Sciatic nerve (tissue), 2 donors: ENCODE results near the gene NCOA5. TPM values are rescaled to one million over a fixed set of nuclear protein-coding genes. Genes with fewer than 3 reads are reported as not detected.

Experiments used
- ATAC-seq: fragments of 200-7000 bp; cut with Tn5 transposase; one replicate; pipeline ENCODE4 v1.9.1; 2020; ENCODE audit warnings: mild to moderate bottlenecking, moderate library complexity
- DNase-seq: peaks from one replicate; pipeline ENCODE4 v3.0.0-alpha.2; 2020; ENCODE audit warnings: low spot score
- intact Hi-C: fragments of 100-400 bp; cut with DNase I; formaldehyde crosslinking; loops from one replicate; pipeline ENCODE4 v1.14.2; 2022
- total RNA-seq: library from RNA; stranded (reverse); fragmentation: NEBNext Ultra II Directional; extraction: Animal tissue kit (Norgen Biotek cat#: 25700); gene quantifications from one replicate; pipeline ENCODE4 v1.2.1, GENCODE V29; 2021
- donor health status: DM: no; HTN: no; CAD: no.
- donor health status: DM: no; HTN: no; CAD: no.

Gene NCOA5
- total RNA-seq, 1 donor from 2014 or later = 27.4 TPM

DNA sequence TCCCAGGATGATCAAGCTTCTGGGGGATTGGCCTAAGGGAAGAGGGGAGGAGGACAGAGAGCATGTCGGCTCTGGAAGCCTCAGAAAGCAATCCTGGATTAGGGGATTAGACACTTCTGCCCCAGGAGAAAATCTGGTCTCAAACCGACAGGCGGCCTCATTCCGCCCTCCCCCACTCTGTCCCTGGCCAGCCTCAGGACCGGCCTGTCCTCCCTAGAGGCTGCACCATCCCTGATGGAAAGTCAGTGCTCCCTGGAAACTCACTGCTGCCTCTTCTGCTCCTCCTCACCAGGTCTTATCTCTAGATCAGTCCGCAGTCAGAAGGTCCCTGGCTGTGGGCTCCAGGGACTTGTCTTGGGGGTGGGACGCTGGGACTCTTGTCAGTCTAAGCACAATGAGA lies 61.7 kb downstream of the NCOA5 start:
- DNase-seq = no peak
- no peak for ATAC-seq
- intact Hi-C loops = no loop called here

DNA sequence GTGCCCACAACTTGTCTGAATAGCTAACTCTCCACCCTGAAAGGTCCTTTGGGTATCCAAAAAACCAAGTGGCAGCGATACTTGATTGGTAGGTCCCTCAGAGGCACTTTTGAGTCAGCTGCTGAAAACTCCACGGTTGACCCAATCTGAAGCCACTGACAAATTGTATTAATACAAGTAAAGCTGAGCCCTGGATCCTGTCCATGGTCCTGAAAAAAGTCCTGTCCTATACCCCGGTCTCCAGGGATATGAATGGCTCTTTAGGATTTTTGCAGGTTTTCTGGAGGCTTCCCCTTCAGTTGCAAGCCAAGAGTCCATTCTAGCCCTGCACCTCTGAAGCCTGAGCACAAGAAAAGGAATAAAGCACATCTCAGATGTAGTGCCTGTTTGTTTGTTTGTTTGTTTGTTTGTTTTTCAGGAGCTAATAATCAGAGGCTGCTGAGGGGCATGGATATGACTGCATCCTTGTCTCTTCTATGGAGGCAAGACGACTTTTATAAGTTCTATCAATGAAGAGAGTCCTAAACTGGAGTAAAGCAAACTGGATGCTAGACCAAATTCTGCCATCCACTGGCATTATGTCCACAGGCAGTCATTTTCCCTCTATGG lies 62.4 kb downstream of the NCOA5 start:
- ATAC-seq (no peak), DNase-seq (no peak)
- intact Hi-C loops = no loop called here

DNA sequence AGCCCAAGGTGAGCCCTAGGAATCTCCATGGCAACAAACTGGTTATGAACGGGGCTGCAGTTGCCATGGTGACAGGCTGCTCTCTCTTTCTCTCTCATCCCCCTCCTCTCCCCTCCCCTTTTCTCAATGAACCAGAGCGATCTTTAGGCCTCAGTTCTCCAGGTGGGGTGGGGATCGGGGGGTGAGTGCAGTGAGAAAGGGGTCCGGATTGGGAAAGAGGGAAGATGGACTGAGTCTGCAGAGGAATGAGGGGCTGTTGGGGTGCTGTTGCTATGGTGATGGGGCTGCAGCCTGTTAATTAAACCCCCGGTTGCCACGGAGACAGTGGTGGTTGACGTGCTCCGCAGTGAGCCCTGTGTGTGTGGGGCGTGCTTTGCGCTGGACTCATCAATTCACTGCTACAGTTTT lies 64.4 kb downstream of the NCOA5 start:
- ATAC-seq (no peak), DNase-seq (no peak)
- intact Hi-C loops = no loop called here

DNA sequence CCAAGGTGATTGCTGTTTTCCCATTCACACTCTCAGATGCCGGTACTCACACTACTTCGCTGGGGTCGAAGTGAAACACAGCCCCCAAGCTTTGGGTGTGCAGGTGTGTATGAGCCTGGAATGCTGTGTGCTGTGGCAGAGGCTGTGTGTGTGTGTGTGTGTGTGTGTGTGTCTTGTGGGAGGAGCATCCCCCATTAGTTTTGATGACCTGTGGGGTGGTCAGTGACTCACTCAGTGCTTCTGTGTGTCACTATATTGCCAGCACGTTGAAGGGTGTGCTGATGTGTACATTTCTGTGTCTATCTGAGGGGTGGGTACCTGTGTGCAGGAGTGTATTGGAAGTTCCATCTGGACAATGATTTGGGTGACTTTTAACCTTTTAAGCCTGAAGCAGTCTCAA lies 65.8 kb downstream of the NCOA5 start:
- DNase-seq (no peak), ATAC-seq (no peak)
- intact Hi-C loops = no loop called here

GRCh38 chr20:46023148-46023484 lies 66.6 kb downstream of the NCOA5 start:
- ATAC-seq (no peak), DNase-seq (no peak)
- intact Hi-C loops = no loop called here

DNA sequence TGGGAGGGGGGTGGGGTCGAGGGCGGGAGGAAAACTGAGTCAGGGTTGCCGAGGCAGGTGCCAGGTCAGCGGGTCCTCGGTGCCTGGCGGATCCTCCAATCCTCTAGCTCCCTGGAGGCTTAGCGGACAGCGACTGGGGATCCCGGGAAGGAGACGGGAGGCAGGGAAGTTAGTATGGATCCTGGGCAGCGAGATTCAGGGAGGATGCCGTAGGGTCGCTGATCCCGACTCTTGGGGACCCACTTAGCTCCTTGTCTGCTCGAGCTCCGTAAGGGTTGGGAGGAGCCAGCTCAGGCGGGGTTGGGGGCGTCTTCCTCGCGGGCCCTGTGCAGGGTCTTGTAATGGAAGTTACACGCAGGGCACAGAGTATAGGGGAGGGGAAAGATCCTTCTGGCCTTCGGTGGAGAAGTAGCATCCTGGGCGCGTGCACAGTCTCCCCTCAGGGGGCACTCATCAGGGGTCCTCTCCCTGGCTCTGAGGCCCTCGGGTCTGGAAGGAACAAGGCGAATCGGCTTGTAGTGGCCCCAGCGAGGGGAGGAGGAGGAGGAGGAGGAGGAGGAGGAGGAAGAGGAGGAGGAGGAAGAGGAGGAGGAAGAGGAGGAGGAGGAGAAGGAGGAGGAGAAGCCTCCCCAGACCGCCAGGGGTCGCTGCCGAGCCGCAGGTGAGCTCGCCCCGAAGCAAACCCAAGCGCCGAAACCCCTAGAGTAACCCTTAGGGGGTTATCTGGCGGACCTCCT lies 67.2 kb downstream of the NCOA5 start:
- DNase-seq (peak; percentile 81), ATAC-seq (peak; percentile 78)
- intact Hi-C loops = no loop called here

GRCh38 chr20:46021361-46022359 lies 68.1 kb downstream of the NCOA5 start:
- ATAC-seq = peak; percentile 59
- DNase-seq = no peak
- intact Hi-C loops = no loop called here

DNA sequence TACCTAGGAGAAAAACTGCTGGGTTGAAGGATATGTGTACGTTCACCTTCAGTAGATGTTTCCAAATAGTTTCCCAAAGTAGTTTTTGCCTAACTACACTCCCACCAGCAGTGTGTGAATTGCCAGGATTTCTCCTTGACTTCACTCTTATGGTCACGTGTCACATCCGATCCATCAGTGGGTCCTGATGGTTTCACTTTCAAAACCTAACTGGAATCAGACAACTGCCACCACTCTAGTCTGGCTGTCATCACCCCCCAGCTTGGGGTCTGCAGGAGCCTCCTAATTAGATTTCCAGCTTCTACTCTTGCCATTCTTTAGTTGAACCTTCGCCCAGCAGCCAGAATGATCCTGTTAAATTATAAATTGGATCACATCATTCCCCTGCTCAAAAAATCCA lies 69.2 kb downstream of the NCOA5 start:
- no peak for ATAC-seq
- intact Hi-C loops = no loop called here
- no peak for DNase-seq

DNA sequence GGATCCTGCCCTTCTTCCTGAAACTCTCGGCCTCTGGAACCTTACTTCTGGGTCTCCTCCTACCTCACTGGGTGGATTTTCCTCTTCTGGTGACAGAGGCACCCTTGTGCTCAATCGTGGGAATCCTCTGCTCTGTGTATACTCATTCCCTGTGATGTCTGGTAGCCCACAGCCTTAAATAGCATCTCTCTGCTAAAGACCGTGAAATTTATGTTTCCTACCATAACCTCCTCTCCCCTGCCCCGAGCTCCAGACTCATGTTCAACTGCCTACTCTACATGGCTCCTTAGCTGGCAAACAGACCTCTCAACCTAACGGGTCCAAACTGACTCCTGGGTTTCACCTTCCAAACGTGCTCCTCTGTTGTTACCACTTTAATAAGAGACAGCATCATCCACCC lies 71.2 kb downstream of the NCOA5 start:
- ATAC-seq = no peak
- intact Hi-C loops = no loop called here
- DNase-seq = no peak

- intact Hi-C loops = no loop called here
- ATAC-seq (no peak), DNase-seq (no peak)
Observed at GRCh38 chr20:46018112-46018511, 71.7 kb downstream of the NCOA5 start.

DNA sequence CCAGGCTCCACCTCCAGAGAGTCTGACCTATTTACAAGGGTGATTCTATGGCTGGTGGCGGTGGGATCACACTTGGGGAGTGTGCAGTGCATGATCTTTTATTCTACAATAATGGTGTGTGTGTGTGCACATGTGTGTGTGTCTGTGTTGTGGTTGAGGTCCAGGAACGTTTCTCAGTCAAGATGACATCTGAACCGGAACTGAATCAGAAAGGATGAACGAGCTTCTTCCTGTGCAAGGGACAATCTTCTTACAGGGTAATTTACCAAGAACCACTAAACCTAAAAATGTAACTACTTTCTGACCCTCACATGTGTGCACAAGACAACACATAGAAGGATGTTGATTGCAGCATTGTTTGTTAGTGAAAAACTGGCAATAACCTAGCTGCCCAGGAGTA lies 72.5 kb downstream of the NCOA5 start:
- ATAC-seq (no peak), DNase-seq (no peak)
- intact Hi-C loops = no loop called here

GRCh38 chr20:46014517-46015396 lies 75.0 kb downstream of the NCOA5 start:
- DNase-seq (no peak), ATAC-seq (no peak)
- intact Hi-C loops = no loop called here

DNA sequence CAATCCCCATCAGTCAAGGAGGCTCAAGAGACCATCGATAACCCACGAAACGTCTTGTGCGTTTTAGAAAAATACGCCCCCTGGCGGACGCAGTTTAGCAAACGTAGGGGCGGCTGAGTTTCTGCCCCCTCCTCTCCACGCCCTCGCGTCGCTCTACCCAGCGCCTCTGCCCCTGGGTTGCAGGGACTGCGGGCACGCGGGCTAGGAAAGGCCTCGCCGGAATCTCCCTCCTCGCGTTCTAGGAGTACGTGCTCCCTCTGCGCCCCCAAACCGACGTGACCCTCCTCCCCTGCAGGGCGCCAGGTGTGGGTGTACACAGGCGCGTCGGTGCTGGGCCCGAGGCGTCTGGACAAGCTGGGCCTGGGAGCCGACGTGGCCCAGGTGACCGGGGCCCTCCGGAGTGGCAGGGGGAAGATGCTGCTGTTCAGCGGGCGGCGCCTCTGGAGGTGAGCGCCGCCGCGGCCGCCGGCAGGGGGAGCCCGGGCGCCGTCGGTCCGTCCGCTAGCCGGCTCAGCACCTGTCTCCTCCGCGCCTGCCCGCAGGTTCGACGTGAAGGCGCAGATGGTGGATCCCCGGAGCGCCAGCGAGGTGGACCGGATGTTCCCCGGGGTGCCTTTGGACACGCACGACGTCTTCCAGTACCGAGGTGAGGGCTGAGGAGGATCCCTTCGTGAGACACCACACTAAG lies 75.8 kb downstream of the NCOA5 start:
- peak; percentile 79 for DNase-seq
- ATAC-seq = peak; percentile 67
- intact Hi-C loops = no loop called here

DNA sequence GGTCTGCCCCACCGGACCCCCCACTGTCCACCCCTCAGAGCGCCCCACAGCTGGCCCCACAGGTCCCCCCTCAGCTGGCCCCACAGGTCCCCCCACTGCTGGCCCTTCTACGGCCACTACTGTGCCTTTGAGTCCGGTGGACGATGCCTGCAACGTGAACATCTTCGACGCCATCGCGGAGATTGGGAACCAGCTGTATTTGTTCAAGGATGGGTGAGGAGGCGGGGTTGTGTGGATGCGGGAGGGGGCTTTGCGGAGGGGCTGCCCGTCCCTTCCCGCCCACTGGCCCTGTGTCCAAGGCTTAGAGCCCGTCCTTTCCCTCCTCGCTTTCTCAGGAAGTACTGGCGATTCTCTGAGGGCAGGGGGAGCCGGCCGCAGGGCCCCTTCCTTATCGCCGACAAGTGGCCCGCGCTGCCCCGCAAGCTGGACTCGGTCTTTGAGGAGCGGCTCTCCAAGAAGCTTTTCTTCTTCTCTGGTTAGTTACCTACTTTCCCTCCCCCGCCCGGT lies 76.4 kb downstream of the NCOA5 start:
- no peak for ATAC-seq
- intact Hi-C loops = no loop called here
- DNase-seq = no peak

GRCh38 chr20:46012921-46013320 lies 76.8 kb downstream of the NCOA5 start:
- ATAC-seq (no peak), DNase-seq (no peak)
- intact Hi-C loops = no loop called here

GRCh38 chr20:46011631-46012482 lies 77.9 kb downstream of the NCOA5 start:
- intact Hi-C loops = no loop called here
- DNase-seq (peak; percentile 73), ATAC-seq (no peak)
